Measurements from ENCODE around the gene USP37.
A peak's percentile ranks its signal among the peaks of the same experiment; 100 is the strongest.

USP37 gene

DNA sequence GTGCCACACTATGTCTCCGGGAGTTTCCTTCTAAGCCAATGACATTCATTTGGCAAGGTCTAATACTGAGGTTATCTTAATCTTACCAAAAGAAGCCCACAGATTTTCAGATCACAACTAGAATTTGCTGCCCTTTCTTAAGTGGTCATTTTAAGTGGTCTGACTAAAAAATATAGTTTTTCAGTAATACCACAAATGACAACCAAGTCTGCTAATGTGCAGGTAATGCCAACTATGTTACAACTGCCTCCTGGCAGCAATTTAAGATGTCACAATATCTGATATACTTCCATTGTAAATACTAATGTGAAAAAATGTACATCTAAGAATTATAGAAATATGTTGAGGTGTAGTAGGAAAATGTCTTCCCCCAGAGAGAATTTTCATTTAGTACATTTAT, 49.3 kb downstream of the USP37 start:
- H3K9me3 ChIP-seq (ENCODE audit: insufficient read depth, low read depth, low read length), result peaks cover 3% of the 10 kb centered on the region
- TF ChIP-seq EZH2phosphoT487 (IDR thresholded peaks at IDR 0.05; ENCODE audit: borderline replicate concordance), result no peak
- TF ChIP-seq, protein P1, sequence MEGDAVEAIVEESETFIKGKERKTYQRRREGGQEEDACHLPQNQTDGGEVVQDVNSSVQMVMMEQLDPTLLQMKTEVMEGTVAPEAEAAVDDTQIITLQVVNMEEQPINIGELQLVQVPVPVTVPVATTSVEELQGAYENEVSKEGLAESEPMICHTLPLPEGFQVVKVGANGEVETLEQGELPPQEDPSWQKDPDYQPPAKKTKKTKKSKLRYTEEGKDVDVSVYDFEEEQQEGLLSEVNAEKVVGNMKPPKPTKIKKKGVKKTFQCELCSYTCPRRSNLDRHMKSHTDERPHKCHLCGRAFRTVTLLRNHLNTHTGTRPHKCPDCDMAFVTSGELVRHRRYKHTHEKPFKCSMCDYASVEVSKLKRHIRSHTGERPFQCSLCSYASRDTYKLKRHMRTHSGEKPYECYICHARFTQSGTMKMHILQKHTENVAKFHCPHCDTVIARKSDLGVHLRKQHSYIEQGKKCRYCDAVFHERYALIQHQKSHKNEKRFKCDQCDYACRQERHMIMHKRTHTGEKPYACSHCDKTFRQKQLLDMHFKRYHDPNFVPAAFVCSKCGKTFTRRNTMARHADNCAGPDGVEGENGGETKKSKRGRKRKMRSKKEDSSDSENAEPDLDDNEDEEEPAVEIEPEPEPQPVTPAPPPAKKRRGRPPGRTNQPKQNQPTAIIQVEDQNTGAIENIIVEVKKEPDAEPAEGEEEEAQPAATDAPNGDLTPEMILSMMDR (conservative IDR thresholded peaks at IDR 0.05; ENCODE audit: low read length), result no peak
- H3K9ac ChIP-seq (ENCODE audit: low read depth, low read length, poor library complexity, severe bottlenecking), result no peak overlapping the region
- no peaks in the 10 kb centered on the region for H3K4me1 ChIP-seq (ENCODE audit: insufficient read depth, low read length, poor library complexity, severe bottlenecking)
- peaks cover 17% of the 10 kb centered on the region; the same call in 1 of the 2 replicates for H3K79me2 ChIP-seq (ENCODE audit: insufficient read depth, low read length)
- H4K20me1 ChIP-seq (ENCODE audit: insufficient read depth, low read length, poor library complexity, severe bottlenecking), result no peaks in the 10 kb centered on the region
- peaks cover 4% of the 10 kb centered on the region; the same call in 1 of the 2 replicates for H3F3A ChIP-seq (ENCODE audit: low read depth)
- peaks cover 49% of the 10 kb centered on the region for H3K36me3 ChIP-seq (ENCODE audit: insufficient read depth, low read length)
- no peaks in the 10 kb centered on the region for H3K27me3 ChIP-seq (ENCODE audit: insufficient read depth, low read length, poor library complexity, severe bottlenecking)
- H3K9me2 ChIP-seq (replicated peaks; ENCODE audit: low read depth, low read length), result no peaks in the 10 kb centered on the region
- no peak overlapping the region for H3K4me2 ChIP-seq (ENCODE audit: low read depth, low read length, poor library complexity, severe bottlenecking)
- no peak overlapping the region for H2AFZ ChIP-seq (ENCODE audit: low read length)
- no peak overlapping the region for H3K4me3 ChIP-seq (ENCODE audit: low read length, poor library complexity, severe bottlenecking)

DNA sequence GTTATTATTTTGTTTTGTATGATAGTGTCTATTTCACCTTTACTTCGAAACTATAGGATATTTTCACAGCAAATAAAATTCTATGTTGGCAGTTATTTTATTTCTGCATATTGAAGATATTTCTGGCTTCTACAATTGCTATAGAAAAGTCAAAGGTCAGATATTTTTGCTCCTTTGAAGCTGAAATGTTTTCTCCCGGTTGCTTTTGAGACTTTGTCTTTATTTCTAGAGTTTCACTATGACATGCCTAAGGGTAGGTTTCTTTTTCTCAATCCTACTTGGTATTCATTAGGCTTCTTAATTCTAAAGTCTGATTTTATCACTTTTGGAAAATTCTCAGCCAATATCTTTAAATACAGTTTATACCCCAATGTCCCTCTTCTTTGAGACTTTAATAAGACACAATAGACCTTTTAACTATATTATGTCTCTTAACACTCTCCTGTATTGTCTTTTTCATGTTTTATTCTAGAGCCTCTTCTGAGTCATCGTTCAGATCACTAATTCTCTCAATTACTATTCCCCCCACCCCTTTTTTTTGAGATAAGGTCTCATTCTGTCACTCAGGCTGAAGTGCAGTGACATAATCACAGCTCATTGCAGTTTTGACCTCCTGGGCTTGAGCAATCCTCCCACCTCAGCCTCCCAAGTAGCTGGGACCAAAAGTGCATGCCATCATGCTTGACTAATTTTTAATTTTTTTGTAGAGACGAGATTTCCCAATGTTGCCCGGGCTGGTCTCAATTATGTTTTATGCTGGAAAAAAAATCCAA, 50.5 kb downstream of the USP37 start:
- Histone ChIP-seq H4K20me1 (ENCODE audit: insufficient read depth, low read length, poor library complexity, severe bottlenecking) (no peaks in the 10 kb centered on the region), H3K36me3 (ENCODE audit: insufficient read depth, low read length) (peaks cover 40% of the 10 kb centered on the region; the same call in 1 of the 2 replicates), H3K4me1 (ENCODE audit: insufficient read depth, low read length, poor library complexity, severe bottlenecking) (no peaks in the 10 kb centered on the region), H2AFZ (ENCODE audit: low read length) (no peak overlapping the region), H3K9me2 (replicated peaks; ENCODE audit: low read depth, low read length) (no peaks in the 10 kb centered on the region), H3K9ac (ENCODE audit: low read depth, low read length, poor library complexity, severe bottlenecking) (no peak overlapping the region), H3K27me3 (ENCODE audit: insufficient read depth, low read length, poor library complexity, severe bottlenecking) (no peaks in the 10 kb centered on the region), H3F3A (ENCODE audit: low read depth) (peaks cover 4% of the 10 kb centered on the region; the same call in 1 of the 2 replicates), H3K4me2 (ENCODE audit: low read depth, low read length, poor library complexity, severe bottlenecking) (no peak overlapping the region), H3K9me3 (ENCODE audit: insufficient read depth, low read depth, low read length) (no peaks in the 10 kb centered on the region), H3K79me2 (ENCODE audit: insufficient read depth, low read length) (peaks cover 26% of the 10 kb centered on the region; the same call in 1 of the 2 replicates), H3K4me3 (ENCODE audit: low read length, poor library complexity, severe bottlenecking) (no peak overlapping the region)
- TF ChIP-seq, protein P1 (conservative IDR thresholded peaks at IDR 0.05; ENCODE audit: low read length), result no peak
- no peak for TF ChIP-seq EZH2phosphoT487 (IDR thresholded peaks at IDR 0.05; ENCODE audit: borderline replicate concordance)

DNA sequence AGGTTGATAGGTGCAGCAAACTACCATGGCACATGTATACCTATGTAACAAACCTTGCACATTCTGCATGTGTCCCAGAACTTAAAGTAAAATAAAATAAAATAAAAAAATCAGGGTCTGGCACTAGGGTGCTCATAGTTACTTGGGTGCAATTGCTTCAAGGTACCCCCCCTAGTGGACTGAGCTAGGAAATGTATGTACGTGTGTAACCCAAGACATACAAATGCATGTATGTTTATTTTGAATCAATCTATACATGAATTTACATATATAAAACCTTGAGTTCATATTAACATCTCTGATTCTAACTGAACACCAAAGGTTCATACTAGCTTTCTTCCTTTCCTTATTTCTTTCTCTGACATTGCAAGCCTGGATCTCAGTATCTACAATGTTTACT, 51.5 kb downstream of the USP37 start:
- H3K79me2 ChIP-seq (ENCODE audit: insufficient read depth, low read length), result peaks cover 30% of the 10 kb centered on the region; the same call in 1 of the 2 replicates
- no peaks in the 10 kb centered on the region for H3K9me2 ChIP-seq (replicated peaks; ENCODE audit: low read depth, low read length)
- no peak for TF ChIP-seq EZH2phosphoT487 (IDR thresholded peaks at IDR 0.05; ENCODE audit: borderline replicate concordance)
- TF ChIP-seq, protein P1 (conservative IDR thresholded peaks at IDR 0.05; ENCODE audit: low read length), result peak; percentile 61

More for the DNA sequence above, 51.5 kb downstream of the USP37 start:
- H3F3A ChIP-seq (ENCODE audit: low read depth), result peaks cover 4% of the 10 kb centered on the region; the same call in 1 of the 2 replicates
- H4K20me1 ChIP-seq (ENCODE audit: insufficient read depth, low read length, poor library complexity, severe bottlenecking), result no peaks in the 10 kb centered on the region
- H2AFZ ChIP-seq (ENCODE audit: low read length), result no peak overlapping the region
- H3K4me3 ChIP-seq (ENCODE audit: low read length, poor library complexity, severe bottlenecking), result no peak overlapping the region
- no peaks in the 10 kb centered on the region for H3K27me3 ChIP-seq (ENCODE audit: insufficient read depth, low read length, poor library complexity, severe bottlenecking)
- H3K9ac ChIP-seq (ENCODE audit: low read depth, low read length, poor library complexity, severe bottlenecking), result no peak overlapping the region
- no peaks in the 10 kb centered on the region for H3K4me1 ChIP-seq (ENCODE audit: insufficient read depth, low read length, poor library complexity, severe bottlenecking)
- H3K36me3 ChIP-seq (ENCODE audit: insufficient read depth, low read length), result peaks cover 37% of the 10 kb centered on the region; the same call in 1 of the 2 replicates
- no peak overlapping the region for H3K4me2 ChIP-seq (ENCODE audit: low read depth, low read length, poor library complexity, severe bottlenecking)
- H3K9me3 ChIP-seq (ENCODE audit: insufficient read depth, low read depth, low read length), result no peaks in the 10 kb centered on the region

Measured in Loucy (cell line).